Body of pancreas (tissue), 4 donors: ENCODE measurements around the gene CREG2.

Experiments used
- CTCF ChIP-seq, 7 experiments: fragments of 450-650 bp in 4 of 7; fragments of 200-600 bp in 3 of 7; sonication (generic) in 3 of 7; IDR thresholded peaks; one replicate each; pipeline ENCODE4 v1.5.1; 2016 to 2019; ENCODE audit warnings: antibody characterized with exemption in 7 of 7
- POLR2A ChIP-seq, 3 donors: fragments of 450-650 bp; IDR thresholded peaks; one replicate each; pipeline ENCODE4 v1.6.1; 2016; ENCODE audit warnings: antibody characterized with exemption in 3 of 3, mild to moderate bottlenecking in 2 of 3

GRCh38 chr2:101401326-101401665, 14.0 kb upstream of the CREG2 start:
- no peak for TF ChIP-seq CTCF (IDR thresholded peaks at IDR 0.05)
- no peak for TF ChIP-seq POLR2A (IDR thresholded peaks at IDR 0.05)
